Subcutaneous adipose tissue (tissue), 4 donors: Measurements from ENCODE around the gene NEURL1. TPM values are rescaled to one million over a fixed set of nuclear protein-coding genes. Genes with fewer than 3 reads are reported as not detected.

Experiments used
- CTCF ChIP-seq: fragments of 450-650 bp; IDR thresholded peaks from one replicate; pipeline ENCODE4 v1.5.1; 2016; ENCODE audit warnings: low read depth, mild to moderate bottlenecking, control low read depth, antibody characterized with exemption, moderate library complexity
- total RNA-seq, 4 donors: library from RNA; depleted of rRNA; stranded (reverse); fragments of >200 nt; gene quantifications; one replicate each; pipeline ENCODE4 v1.1.0, GENCODE V29; 2016

The NEURL1 gene
- total RNA-seq, 4 donors from 2014 or later, result not detected

- no peak for TF ChIP-seq CTCF
Observed at GRCh38 chr10:103603382-103603781, 109.9 kb downstream of the NEURL1 start.

- no peak for TF ChIP-seq CTCF
Observed at GRCh38 chr10:103605359-103606096, 112.0 kb downstream of the NEURL1 start.

GRCh38 chr10:103609231-103610082 is 116.0 kb downstream of the NEURL1 start:
- no peak for TF ChIP-seq CTCF

- TF ChIP-seq CTCF, result no peak
Observed at GRCh38 chr10:103610083-103610472, 116.6 kb downstream of the NEURL1 start.

DNA sequence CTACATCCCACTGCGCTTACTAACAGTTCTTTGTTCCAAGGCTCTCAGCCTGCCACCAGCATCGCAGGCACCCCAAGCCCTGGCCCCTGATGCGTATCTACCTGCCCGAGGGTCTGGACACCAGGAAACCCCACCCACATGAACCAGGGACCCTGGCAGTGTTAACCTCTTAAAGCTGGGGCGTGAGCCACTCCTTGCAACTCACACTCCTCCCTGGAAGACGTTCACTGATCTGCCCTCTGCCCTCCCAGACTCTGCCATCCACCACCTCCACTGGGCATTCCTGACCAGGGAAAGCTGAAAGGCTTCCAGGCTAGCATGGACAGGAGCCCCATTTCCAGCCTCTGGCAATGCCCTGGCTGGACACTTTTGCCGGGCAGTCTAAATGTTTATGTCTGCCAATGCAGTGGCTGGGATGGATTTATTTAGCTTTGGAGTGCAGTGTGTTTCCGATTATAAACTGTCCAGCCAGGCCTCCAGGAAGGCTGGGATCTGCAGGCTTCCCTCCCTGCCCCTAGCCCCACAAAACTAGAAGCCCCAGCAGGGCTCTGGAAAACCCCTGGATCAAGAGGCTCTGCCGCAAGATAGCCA is 117.5 kb downstream of the NEURL1 start:
- no peak for TF ChIP-seq CTCF

- no peak for TF ChIP-seq CTCF
Observed at GRCh38 chr10:103612462-103613365, 119.2 kb downstream of the NEURL1 start.
